HEK293 (cell line): ENCODE results near the gene CCDC85C.

Experiments used
- CTCF ChIA-PET: fragments of 350-600 bp; formaldehyde crosslinking; extraction: SDS; loops from one replicate; lab custom pipeline; 2021; ENCODE audit warnings: antibody characterized with exemption; lab: Yijun Ruan, JAX
- POLR2A ChIA-PET: fragments of 300-600 bp; formaldehyde crosslinking; extraction: SDS; loops from one replicate; lab custom pipeline; 2020; ENCODE audit warnings: antibody characterized with exemption, inconsistent platforms; lab: Yijun Ruan, JAX
- H3K27ac ChIP-seq: fragments of 200-500 bp; sonication (Bioruptor generic); 2 replicates; pipeline ENCODE4 v1.5.1; 2014; ENCODE audit warnings: low read depth, low read length, control low read depth, inconsistent platforms; ENCODE audit errors: extremely low read depth
- H3K36me3 ChIP-seq, 2 experiments: fragments of 200-500 bp in 1 of 2; sonication (Bioruptor generic) in 1 of 2; 1 replicate in 1 of 2; 2 replicates in 1 of 2; pipeline ENCODE4 v1.5.1; 2014 to 2017; ENCODE audit warnings: inconsistent platforms in 2 of 2, low read length in 2 of 2; ENCODE audit not compliant: control insufficient read depth in 2 of 2, insufficient read depth in 1 of 2
- H3K4me1 ChIP-seq: fragments of 200-500 bp; sonication (Bioruptor generic); 2 replicates; pipeline ENCODE4 v1.5.1; 2014; ENCODE audit warnings: mild to moderate bottlenecking, low read length, inconsistent platforms; ENCODE audit not compliant: control insufficient read depth, insufficient read depth
- H3K4me3 ChIP-seq: 2 replicates; pipeline ENCODE4 v1.5.1; 2011; ENCODE audit warnings: low read depth, mild to moderate bottlenecking, control low read depth, low read length, moderate library complexity
- H3K9me3 ChIP-seq: fragments of 200-500 bp; sonication (Bioruptor generic); 2 replicates; pipeline ENCODE4 v1.5.1; 2014; ENCODE audit warnings: low read depth, low read length, inconsistent platforms; ENCODE audit not compliant: control insufficient read depth, insufficient read depth
- GLI2 ChIP-seq: fragments of 450-650 bp; formaldehyde crosslinking; IDR thresholded peaks from 2 replicates; pipeline ENCODE4; 2017; ENCODE audit warnings: missing biosample characterization, missing genetic modification characterization, low read depth, borderline replicate concordance
- GLIS1 ChIP-seq: fragments of 450-650 bp; formaldehyde crosslinking; IDR thresholded peaks from 2 replicates; pipeline ENCODE4 v1.5.1; 2016; ENCODE audit warnings: missing biosample characterization, missing genetic modification characterization
- IKZF3 ChIP-seq: fragments of 450-650 bp; IDR thresholded peaks from 2 replicates; pipeline ENCODE4 v1.5.0; 2018; ENCODE audit warnings: missing biosample characterization, mild to moderate bottlenecking, missing genetic modification characterization, moderate library complexity
- OSR2 ChIP-seq: fragments of 450-650 bp; formaldehyde crosslinking; IDR thresholded peaks from 2 replicates; pipeline ENCODE4 v1.5.1; 2016; ENCODE audit warnings: missing biosample characterization, missing genetic modification characterization
- PRDM10 ChIP-seq: fragments of 450-650 bp; formaldehyde crosslinking; IDR thresholded peaks from 2 replicates; pipeline ENCODE4 v1.5.1; 2016; ENCODE audit warnings: missing biosample characterization, missing genetic modification characterization
- ZEB2 ChIP-seq: fragments of 450-650 bp; formaldehyde crosslinking; IDR thresholded peaks from 2 replicates; pipeline ENCODE4 v1.5.1; 2016; ENCODE audit warnings: missing biosample characterization, missing genetic modification characterization
- ZIC2 ChIP-seq: fragments of 450-650 bp; formaldehyde crosslinking; IDR thresholded peaks from 2 replicates; pipeline ENCODE4 v1.5.1; 2016; ENCODE audit warnings: missing biosample characterization, missing genetic modification characterization
- ZNF114 ChIP-seq: fragments of 450-650 bp; formaldehyde crosslinking; IDR thresholded peaks from 2 replicates; pipeline ENCODE4 v1.5.0; 2017; ENCODE audit warnings: missing biosample characterization, missing genetic modification characterization
- ZNF223 ChIP-seq: fragments of 450-650 bp; formaldehyde crosslinking; IDR thresholded peaks from 2 replicates; pipeline ENCODE4 v1.5.1; 2016; ENCODE audit warnings: missing biosample characterization, missing genetic modification characterization
- ZNF24 ChIP-seq: fragments of 450-650 bp; formaldehyde crosslinking; IDR thresholded peaks from 2 replicates; pipeline ENCODE4 v1.5.1; 2016; ENCODE audit warnings: missing biosample characterization, missing genetic modification characterization
- ZNF26 ChIP-seq: fragments of 450-650 bp; formaldehyde crosslinking; IDR thresholded peaks from 2 replicates; pipeline ENCODE4 v1.5.1; 2016; ENCODE audit warnings: missing biosample characterization, missing genetic modification characterization
- ZNF280D ChIP-seq: fragments of 450-650 bp; formaldehyde crosslinking; IDR thresholded peaks from 2 replicates; pipeline ENCODE4 v1.5.1; 2016; ENCODE audit warnings: missing biosample characterization, missing genetic modification characterization
- ZNF311 ChIP-seq: fragments of 450-650 bp; formaldehyde crosslinking; IDR thresholded peaks from 2 replicates; pipeline ENCODE4 v1.5.1; 2017; ENCODE audit warnings: missing biosample characterization, missing genetic modification characterization, borderline replicate concordance
- ZNF341 ChIP-seq: fragments of 450-650 bp; formaldehyde crosslinking; IDR thresholded peaks from 2 replicates; pipeline ENCODE4; 2016; ENCODE audit warnings: low read depth, missing biosample characterization, missing genetic modification characterization
- ZNF394 ChIP-seq: fragments of 450-650 bp; formaldehyde crosslinking; IDR thresholded peaks from 2 replicates; pipeline ENCODE4 v1.5.1; 2016; ENCODE audit warnings: missing biosample characterization, missing genetic modification characterization, mild to moderate bottlenecking, moderate library complexity, borderline replicate concordance
- ZNF423 ChIP-seq: fragments of 450-650 bp; formaldehyde crosslinking; IDR thresholded peaks from 2 replicates; pipeline ENCODE4 v1.5.1; 2016; ENCODE audit warnings: missing biosample characterization, missing genetic modification characterization
- ZNF426 ChIP-seq: fragments of 450-650 bp; formaldehyde crosslinking; IDR thresholded peaks from 2 replicates; pipeline ENCODE4 v1.5.1; 2017; ENCODE audit warnings: missing biosample characterization, missing genetic modification characterization, mild to moderate bottlenecking, inconsistent platforms, moderate library complexity
- ZNF48 ChIP-seq: fragments of 450-650 bp; formaldehyde crosslinking; IDR thresholded peaks from 2 replicates; pipeline ENCODE4 v1.5.1; 2016; ENCODE audit warnings: missing biosample characterization, missing genetic modification characterization
- ZNF529 ChIP-seq: fragments of 450-650 bp; formaldehyde crosslinking; IDR thresholded peaks from 2 replicates; pipeline ENCODE4 v1.5.1; 2017; ENCODE audit warnings: missing genetic modification characterization, missing biosample characterization; ENCODE audit not compliant: insufficient replicate concordance
- ZNF76 ChIP-seq: fragments of 450-650 bp; formaldehyde crosslinking; IDR thresholded peaks from 2 replicates; pipeline ENCODE4; 2016; ENCODE audit warnings: low read depth, missing biosample characterization, missing genetic modification characterization, borderline replicate concordance
- ZSCAN30 ChIP-seq: fragments of 450-650 bp; IDR thresholded peaks from 2 replicates; pipeline ENCODE4 v1.5.1; 2018; ENCODE audit warnings: missing biosample characterization, mild to moderate bottlenecking, missing genetic modification characterization, moderate library complexity

CCDC85C gene

GRCh38 chr14:99541677-99542470, 62.1 kb downstream of the CCDC85C start (continued):
- TF ChIP-seq ZNF280D (tag by site-specific recombination) (no peak), ZNF223 (tag by site-specific recombination) (no peak), ZNF341 (tag by site-specific recombination) (peak; percentile 42), ZNF426 (tag by site-specific recombination) (no peak), GLI2 (tag by site-specific recombination) (no peak)

GRCh38 chr14:99541211-99541610, 62.8 kb downstream of the CCDC85C start:
- H3K36me3 ChIP-seq, result no peaks in the 10 kb centered on the region
- TF ChIP-seq ZEB2 (tag by site-specific recombination), result no peak
- no peak for TF ChIP-seq ZNF48 (tag by site-specific recombination)
- no peak for TF ChIP-seq ZSCAN30 (tag by site-specific recombination)
- no peak for TF ChIP-seq ZNF311 (tag by site-specific recombination)
- TF ChIP-seq ZNF24 (tag by site-specific recombination), result no peak
- TF ChIP-seq ZNF26 (tag by site-specific recombination), result no peak
- TF ChIP-seq ZNF394 (tag by site-specific recombination), result 0 out of 2 replicates have a peak, but pooled peaks have one; percentile 18
- TF ChIP-seq, all 188 proteins: peak for 1
- H3K4me1 ChIP-seq, result peaks cover 11% of the 10 kb centered on the region
- H3K4me3 ChIP-seq, result no peak overlapping the region
- no peaks in the 10 kb centered on the region for H3K9me3 ChIP-seq
- ChIA-PET POLR2A (no interaction called here), CTCF (no interaction called here)
- H3K27ac ChIP-seq, result no peak overlapping the region

GRCh38 chr14:99540196-99541032, 63.6 kb downstream of the CCDC85C start:
- H3K4me1 ChIP-seq, result peaks cover 4% of the 10 kb centered on the region
- no peak overlapping the region for H3K27ac ChIP-seq
- no peak overlapping the region for H3K4me3 ChIP-seq
- CTCF ChIA-PET, result interaction anchor here (0.6 to 0.7 kb wide), 3 partner anchors 8 to 398 kb away, joined by 3 read pairs; no protein-coding TSS in a partner anchor
- no peaks in the 10 kb centered on the region for H3K9me3 ChIP-seq
- POLR2A ChIA-PET, result no interaction called here
- no peaks in the 10 kb centered on the region for H3K36me3 ChIP-seq
- TF ChIP-seq IKZF3 (tag by site-specific recombination) (0 out of 2 replicates have a peak, but pooled peaks have one; percentile 24), ZNF76 (peak; percentile 70), ZNF529 (tag by site-specific recombination) (no peak), GLIS1 (peak; percentile 88), PRDM10 (tag by site-specific recombination) (peak; percentile 80), OSR2 (tag by site-specific recombination) (peak; percentile 44; the same call in 1 of the 2 replicates), ZNF423 (peak; percentile 59; the same call in 1 of the 2 replicates), ZNF114 (tag by site-specific recombination) (no peak), ZIC2 (tag by site-specific recombination) (peak; percentile 83)
